HG02884 (cell line): ENCODE measurements around the gene CFAP77.

Experiments
- ATAC-seq: cut with Tn5 transposase; IDR thresholded peaks from one replicate; pipeline ENCODE4 v1.9.1; 2021; ENCODE audit warnings: mild to moderate bottlenecking, moderate library complexity; ENCODE audit not compliant: unreplicated experiment

The CFAP77 gene

GRCh38 chr9:132407196-132407595, 2.8 kb upstream of the CFAP77 start:
- no peak for ATAC-seq

- ATAC-seq = no peak
These were observed 1.5 kb upstream of the CFAP77 start for GRCh38 chr9:132408521-132408920.

- no peak for ATAC-seq
These were observed 631 bp downstream of the CFAP77 start for GRCh38 chr9:132410642-132411041.

- no peak for ATAC-seq
These were observed 1.1 kb downstream of the CFAP77 start for GRCh38 chr9:132411091-132411508.

- ATAC-seq = no peak
These were observed 2.1 kb downstream of the CFAP77 start for GRCh38 chr9:132412089-132412488.

GRCh38 chr9:132413926-132414325, 3.9 kb downstream of the CFAP77 start:
- no peak for ATAC-seq

GRCh38 chr9:132414731-132415130, 4.7 kb downstream of the CFAP77 start:
- ATAC-seq = no peak

GRCh38 chr9:132415181-132415580, 5.2 kb downstream of the CFAP77 start:
- no peak for ATAC-seq

- ATAC-seq = no peak
These were observed 8.8 kb downstream of the CFAP77 start for GRCh38 chr9:132418726-132419363.

GRCh38 chr9:132422574-132422973, 12.6 kb downstream of the CFAP77 start:
- ATAC-seq = no peak

GRCh38 chr9:132423503-132423902, 13.5 kb downstream of the CFAP77 start:
- no peak for ATAC-seq

- no peak for ATAC-seq
These were observed 15.1 kb downstream of the CFAP77 start for GRCh38 chr9:132424857-132425674.

GRCh38 chr9:132425675-132426062, 15.7 kb downstream of the CFAP77 start:
- ATAC-seq = no peak

- no peak for ATAC-seq
These were observed 16.8 kb downstream of the CFAP77 start for GRCh38 chr9:132426639-132427414.

- ATAC-seq = no peak
These were observed 21.0 kb downstream of the CFAP77 start for GRCh38 chr9:132430998-132431397.

- no peak for ATAC-seq
These were observed 24.9 kb downstream of the CFAP77 start for GRCh38 chr9:132434881-132435280.

GRCh38 chr9:132439153-132439552, 29.1 kb downstream of the CFAP77 start:
- ATAC-seq = no peak

GRCh38 chr9:132440735-132441134, 30.7 kb downstream of the CFAP77 start:
- ATAC-seq = no peak

- ATAC-seq = no peak
These were observed 31.4 kb downstream of the CFAP77 start for GRCh38 chr9:132441404-132441803.

- ATAC-seq = no peak
These were observed 34.1 kb downstream of the CFAP77 start for GRCh38 chr9:132443951-132444607.

GRCh38 chr9:132446887-132447286, 36.9 kb downstream of the CFAP77 start:
- ATAC-seq = no peak
